H1 (cell line): ENCODE measurements around the gene COPZ1. TPM values are rescaled to one million over a fixed set of nuclear protein-coding genes. Genes with fewer than 3 reads are reported as not detected.

Experiments used
- CTCF ChIA-PET: fragments of 300-600 bp; sonication (Branson Sonifier 250); formaldehyde crosslinking; loops from one replicate; lab custom pipeline; 2021; ENCODE audit not compliant: partially characterized antibody; lab: Charles Lee
- POLR2A ChIA-PET: fragments of 300-600 bp; sonication (Branson Sonifier 250); formaldehyde crosslinking; loops from one replicate; lab custom pipeline; 2021; ENCODE audit warnings: inconsistent platforms; ENCODE audit not compliant: partially characterized antibody; lab: Charles Lee
- DNase-seq, 2 experiments: peaks; one replicate each; pipeline versions ENCODE4 v3.0.0 to v3.0.0-alpha.2; 2010 to 2022; ENCODE audit warnings: low spot score in 2 of 2, low read depth in 1 of 2, mixed read lengths in 1 of 2
- FAIRE-seq: peaks from 2 replicates; lab custom pipeline; 2011; peaks lifted over from hg19 to GRCh38; lab: Jason Lieb, UNC
- H2AFZ ChIP-seq: 2 replicates; pipeline ENCODE4 v1.8.1; 2012; ENCODE audit warnings: low read length, inconsistent platforms
- H2AK5ac ChIP-seq: 2 replicates; pipeline ENCODE4 v1.6.1; 2013; ENCODE audit warnings: low read depth, low read length
- H2BK120ac ChIP-seq: replicated peaks from 2 replicates; pipeline ENCODE3; 2013; ENCODE audit warnings: low read depth, low read length, inconsistent platforms
- H2BK12ac ChIP-seq: 2 replicates; pipeline ENCODE4 v1.6.1; 2013; ENCODE audit warnings: low read depth, low read length
- H2BK15ac ChIP-seq: 2 replicates; pipeline ENCODE4 v1.6.1; 2013; ENCODE audit warnings: low read length
- H2BK20ac ChIP-seq: 2 replicates; pipeline ENCODE4 v1.6.1; 2013; ENCODE audit warnings: low read length
- H2BK5ac ChIP-seq: 2 replicates; pipeline ENCODE4 v1.6.1; 2013; ENCODE audit warnings: low read depth, low read length
- H3K14ac ChIP-seq: 2 replicates; pipeline ENCODE4 v1.6.1; 2013; ENCODE audit warnings: inconsistent platforms; ENCODE audit not compliant: insufficient read length
- H3K18ac ChIP-seq: 2 replicates; pipeline ENCODE4 v1.6.1; 2013; ENCODE audit warnings: low read length; ENCODE audit errors: extremely low read depth
- H3K23ac ChIP-seq: 2 replicates; pipeline ENCODE4 v1.6.1; 2013; ENCODE audit warnings: inconsistent platforms; ENCODE audit not compliant: insufficient read length
- H3K23me2 ChIP-seq: 2 replicates; pipeline ENCODE4 v1.6.1; 2013; ENCODE audit warnings: low read depth, low read length
- H3K27ac ChIP-seq: 2 replicates; pipeline ENCODE4 v1.6.1; 2011; ENCODE audit warnings: low read depth, low read length, inconsistent platforms
- H3K27me3 ChIP-seq, 4 experiments: replicated peaks in 1 of 4; 1 replicate in 1 of 4; 2 replicates in 3 of 4; pipeline versions ENCODE4 v1.6.1 to v1.8.1; 2011 to 2013; ENCODE audit warnings: low read length in 3 of 4, mild to moderate bottlenecking in 3 of 4, inconsistent platforms in 2 of 4, mixed read lengths in 2 of 4, moderate library complexity in 1 of 4; ENCODE audit not compliant: control insufficient read depth in 3 of 4, insufficient read depth in 3 of 4; ENCODE audit errors: extremely low read depth in 1 of 4
- H3K36me3 ChIP-seq, 4 experiments: 2 replicates each; pipeline versions ENCODE4 v1.6.1 to v1.8.1; 2011 to 2013; ENCODE audit warnings: mild to moderate bottlenecking in 4 of 4, low read length in 3 of 4, moderate library complexity in 2 of 4, control low read depth in 1 of 4, inconsistent platforms in 1 of 4; ENCODE audit not compliant: insufficient read depth in 4 of 4, control insufficient read depth in 2 of 4
- H3K4ac ChIP-seq: replicated peaks from 2 replicates; pipeline ENCODE3; 2013; ENCODE audit warnings: low read length, low read depth, mixed read lengths, inconsistent platforms; ENCODE audit not compliant: insufficient read length
- H3K4me1 ChIP-seq, 4 experiments: replicated peaks in 1 of 4; 1 replicate in 1 of 4; 2 replicates in 3 of 4; pipeline versions ENCODE4 v1.6.1 to v1.8.1; 2011 to 2013; ENCODE audit warnings: low read length in 3 of 4, inconsistent platforms in 2 of 4, mixed read lengths in 1 of 4; ENCODE audit not compliant: insufficient read depth in 4 of 4, control insufficient read depth in 3 of 4
- H3K4me2 ChIP-seq, 2 experiments: 2 replicates each; pipeline versions ENCODE4 v1.6.1 to v1.8.1; 2011 to 2013; ENCODE audit warnings: low read depth in 2 of 2, low read length in 2 of 2, control low read depth in 1 of 2, inconsistent platforms in 1 of 2, mild to moderate bottlenecking in 1 of 2; ENCODE audit not compliant: insufficient read depth in 1 of 2
- H3K4me3 ChIP-seq, 4 experiments: fragments of 200-600, 300-600 bp in 1 of 4; sonication (generic), shearing (Covaris generic), sonication (Bioruptor Twin) in 1 of 4; 2 replicates each; pipeline versions ENCODE4 v1.5.1 to v1.8.1; 2011 to 2016; ENCODE audit warnings: low read length in 4 of 4, low read depth in 3 of 4, control low read depth in 2 of 4, inconsistent platforms in 2 of 4, mild to moderate bottlenecking in 2 of 4, mixed read lengths in 1 of 4, moderate library complexity in 1 of 4; ENCODE audit not compliant: insufficient read depth in 2 of 4; ENCODE audit errors: extremely low read depth in 1 of 4
- H3K56ac ChIP-seq: replicated peaks from 2 replicates; pipeline ENCODE3; 2013; ENCODE audit warnings: low read depth, mild to moderate bottlenecking, mixed read lengths, low read length, inconsistent platforms; ENCODE audit not compliant: insufficient read length
- H3K79me1 ChIP-seq: 2 replicates; pipeline ENCODE4 v1.6.1; 2013; ENCODE audit warnings: low read depth, low read length, control low read depth
- H3K79me2 ChIP-seq, 2 experiments: 2 replicates each; pipeline versions ENCODE4 v1.6.1 to v1.8.1; 2012 to 2013; ENCODE audit warnings: low read length in 2 of 2, mild to moderate bottlenecking in 2 of 2, inconsistent platforms in 1 of 2; ENCODE audit not compliant: insufficient read depth in 2 of 2, control insufficient read depth in 1 of 2
- H3K9ac ChIP-seq, 4 experiments: replicated peaks in 1 of 4; 1 replicate in 1 of 4; 2 replicates in 3 of 4; pipeline versions ENCODE4 v1.6.1 to v1.8.1; 2011 to 2013; ENCODE audit warnings: low read depth in 3 of 4, low read length in 3 of 4, control low read depth in 2 of 4, mild to moderate bottlenecking in 2 of 4, moderate library complexity in 2 of 4, inconsistent platforms in 1 of 4; ENCODE audit errors: extremely low read depth in 1 of 4
- H3K9me3 ChIP-seq, 2 experiments: 2 replicates each; pipeline versions ENCODE4 v1.6.1 to v1.8.1; 2012 to 2013; ENCODE audit warnings: mild to moderate bottlenecking in 2 of 2, moderate library complexity in 2 of 2, control low read depth in 1 of 2, inconsistent platforms in 1 of 2, low read depth in 1 of 2, low read length in 1 of 2, mixed read lengths in 1 of 2; ENCODE audit not compliant: insufficient read depth in 2 of 2
- H4K20me1 ChIP-seq, 2 experiments: replicated peaks in 1 of 2; 2 replicates each; pipeline versions ENCODE3 to v1.8.1; 2011 to 2013; ENCODE audit warnings: inconsistent platforms in 2 of 2, low read length in 2 of 2, mild to moderate bottlenecking in 1 of 2; ENCODE audit not compliant: insufficient read depth in 2 of 2, control insufficient read depth in 1 of 2
- H4K5ac ChIP-seq: 2 replicates; pipeline ENCODE4 v1.6.1; 2013; ENCODE audit warnings: low read length, low read depth, mixed read lengths, inconsistent platforms; ENCODE audit not compliant: insufficient read length
- H4K8ac ChIP-seq: 2 replicates; pipeline ENCODE4 v1.8.0; 2013; ENCODE audit warnings: mild to moderate bottlenecking, moderate library complexity, low read length, inconsistent platforms; ENCODE audit not compliant: insufficient read depth; ENCODE audit errors: extremely low read depth
- H4K91ac ChIP-seq: replicated peaks from 2 replicates; pipeline ENCODE3; 2013; ENCODE audit warnings: low read length, mixed read lengths, inconsistent platforms; ENCODE audit not compliant: insufficient read length
- BACH1 ChIP-seq: IDR thresholded peaks from 2 replicates; pipeline ENCODE4 v1.6.1; 2012; ENCODE audit warnings: low read length, improper control_type of control experiment
- CHD1 ChIP-seq: IDR thresholded peaks from 2 replicates; pipeline ENCODE4 v1.6.1; 2012; ENCODE audit warnings: low read depth, low read length, improper control_type of control experiment
- EGR1 ChIP-seq: IDR thresholded peaks from 2 replicates; pipeline ENCODE4 v1.6.1; 2011; ENCODE audit warnings: low read depth, low read length, borderline replicate concordance
- HDAC6 ChIP-seq: IDR thresholded peaks from one replicate; pipeline ENCODE4 v1.7.1; 2012; ENCODE audit warnings: low read depth, mild to moderate bottlenecking, inconsistent platforms, low read length, moderate library complexity
- PHF8 ChIP-seq: fragments of 200-600 bp; sonication (generic); conservative IDR thresholded peaks from 2 replicates; pipeline ENCODE4 v1.7.1; 2012; ENCODE audit warnings: low read depth, mild to moderate bottlenecking, inconsistent platforms, low read length, moderate library complexity
- SIX5 ChIP-seq: IDR thresholded peaks from 2 replicates; pipeline ENCODE4 v1.6.1; 2011; ENCODE audit warnings: mild to moderate bottlenecking, low read depth, low read length
- TAF7 ChIP-seq: optimal IDR thresholded peaks from 2 replicates; pipeline ENCODE3; 2011; ENCODE audit warnings: low read depth, mild to moderate bottlenecking, inconsistent platforms, low read length, moderate library complexity, borderline replicate concordance
- TEAD4 ChIP-seq: IDR thresholded peaks from 2 replicates; pipeline ENCODE4 v1.6.1; 2012; ENCODE audit warnings: low read depth, low read length, inconsistent platforms, mixed read lengths
- WGBS, 2 experiments: shearing (Covaris generic) in 1 of 2; methylation state at CpG; one replicate each; pipeline versions ENCODE4 v1.1.6 to v1.1.7; 2013 to 2015; ENCODE audit warnings: low lambda C conversion rate in 2 of 2, mixed read lengths in 2 of 2, inconsistent platforms in 1 of 2, low coverage in 1 of 2, missing lambda C conversion rate in 1 of 2; ENCODE audit not compliant: insufficient replicate concordance in 2 of 2, insufficient coverage in 1 of 2, insufficient read length in 1 of 2; ENCODE audit errors: extremely low coverage in 1 of 2, missing lambda C conversion rate in 1 of 2; 5-methylcytosine and 5-hydroxymethylcytosine counted together
- polyA plus RNA-seq, 7 experiments: library from polyadenylated mRNA; depleted of rRNA in 3 of 7; stranded (reverse) in 5 of 7; unstranded in 2 of 7; fragments of >200 nt in 5 of 7; fragments of 200-250 nt in 2 of 7; gene quantifications; 1 replicate in 5 of 7; 2 replicates in 1 of 7; 4 replicates in 1 of 7; pipeline versions ENCODE4 v1.2.1 to v1.2.3, GENCODE V29; 2011 to 2013; ENCODE audit warnings: missing spikeins in 2 of 7, mixed read lengths in 2 of 7
- total RNA-seq: library from RNA; stranded (reverse); fragmentation: NEBNext Ultra II Directional; extraction: Animal tissue kit (Norgen Biotek cat#: 25700); gene quantifications from 2 replicates; pipeline ENCODE4 v1.2.1, GENCODE V29; 2021

Gene COPZ1
- total and polyA plus RNA-seq, 2 of the 8 experiments (the other 6 are each of a cell fraction or from before 2014, with no cell fraction given) = 103 to 133 TPM

GRCh38 chr12:54392485-54393206 lies 67.7 kb downstream of the COPZ1 start:
- FAIRE-seq (no peak), DNase-seq (no peak)
- Histone ChIP-seq H3K18ac (no peak overlapping the region), H3K14ac (no peak overlapping the region), H3K79me2 (no peaks in the 10 kb centered on the region), H3K56ac (no peak overlapping the region), H4K20me1 (peaks cover 0 to 4% of the 10 kb centered on the region in 2 experiments), H3K9ac (no peak overlapping the region), H3K4ac (no peak overlapping the region), H3K9me3 (no peaks in the 10 kb centered on the region), H3K4me3 (no peak overlapping the region), H2AFZ (no peak overlapping the region), H2BK15ac (no peak overlapping the region), H3K23ac (no peak overlapping the region), H2AK5ac (0 out of 2 replicates have a peak overlapping the region, but pooled peaks have one; percentile 2), H2BK20ac (no peak overlapping the region), H2BK12ac (peak overlapping the region; percentile 29; the same call in 1 of the 2 replicates), H2BK5ac (no peak overlapping the region), H2BK120ac (no peak overlapping the region), H4K8ac (no peak overlapping the region), H3K23me2 (peaks cover 13% of the 10 kb centered on the region), H3K27ac (no peak overlapping the region), H3K27me3 (peaks cover 0 to 4% (median 0%) of the 10 kb centered on the region in 4 experiments; a peak in 2 of 7 replicates), H3K36me3 (peaks cover 0 to 5% (median 2%) of the 10 kb centered on the region in 4 experiments; a peak in 2 of 8 replicates), H3K4me1 (peaks cover 22 to 40% (median 35%) of the 10 kb centered on the region in 4 experiments), H4K5ac (no peak overlapping the region), H3K79me1 (0 out of 2 replicates have a peak, but pooled peaks cover 3% of the 10 kb centered on the region), H4K91ac (no peak overlapping the region), H3K4me2 (no peak overlapping the region; a peak in 1 of 4 replicates)
- 94 to 100% methylated on average over 1 to 8 of the region's 8 CpGs for WGBS, 2 experiments
- TF ChIP-seq SIX5 (no peak), HDAC6 (no peak), BACH1 (no peak), CHD1 (no peak), TEAD4 (no peak), TAF7 (no peak), EGR1 (no peak), PHF8 (no peak)
- ChIA-PET POLR2A (interaction anchor here (0.8 to 1.3 kb wide), 6 partner anchors 8 to 47 kb away, joined by 3 to 5 read pairs (median 3); partner anchors contain the start of gene ZNF385A), CTCF (interaction anchor here (0.5 to 5.5 kb wide), 29 partner anchors 9 to 451 kb away, joined by 3 to 110 read pairs (median 5); partner anchors contain the start of genes GTSF1, ITGA5 and ZNF385A)
